HG03460 (cell line): Measurements from ENCODE around the gene LRFN5.

Experiments used
- ATAC-seq: cut with Tn5 transposase; IDR thresholded peaks from one replicate; pipeline ENCODE4 v1.9.1; 2021; ENCODE audit not compliant: unreplicated experiment

LRFN5 gene

DNA sequence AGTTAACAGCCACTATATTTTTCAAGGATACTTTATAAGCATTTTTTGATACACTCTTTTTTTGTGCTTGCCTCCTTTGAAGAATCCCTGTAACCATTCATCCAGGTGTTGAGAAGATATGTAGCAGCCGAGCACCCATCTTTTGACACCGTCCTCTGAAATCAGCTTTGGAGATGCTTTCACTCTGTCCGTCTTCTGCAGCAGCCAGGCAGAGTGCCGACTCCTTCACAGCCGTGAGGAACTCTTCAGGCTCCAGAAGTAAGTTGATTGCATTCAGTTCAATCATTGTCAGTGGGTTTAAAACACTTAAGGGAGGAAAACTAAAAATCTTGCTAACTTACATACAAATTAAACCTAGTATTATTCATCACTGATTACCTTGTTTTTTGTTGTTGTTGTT is 160.1 kb downstream of the LRFN5 start:
- ATAC-seq = no peak

DNA sequence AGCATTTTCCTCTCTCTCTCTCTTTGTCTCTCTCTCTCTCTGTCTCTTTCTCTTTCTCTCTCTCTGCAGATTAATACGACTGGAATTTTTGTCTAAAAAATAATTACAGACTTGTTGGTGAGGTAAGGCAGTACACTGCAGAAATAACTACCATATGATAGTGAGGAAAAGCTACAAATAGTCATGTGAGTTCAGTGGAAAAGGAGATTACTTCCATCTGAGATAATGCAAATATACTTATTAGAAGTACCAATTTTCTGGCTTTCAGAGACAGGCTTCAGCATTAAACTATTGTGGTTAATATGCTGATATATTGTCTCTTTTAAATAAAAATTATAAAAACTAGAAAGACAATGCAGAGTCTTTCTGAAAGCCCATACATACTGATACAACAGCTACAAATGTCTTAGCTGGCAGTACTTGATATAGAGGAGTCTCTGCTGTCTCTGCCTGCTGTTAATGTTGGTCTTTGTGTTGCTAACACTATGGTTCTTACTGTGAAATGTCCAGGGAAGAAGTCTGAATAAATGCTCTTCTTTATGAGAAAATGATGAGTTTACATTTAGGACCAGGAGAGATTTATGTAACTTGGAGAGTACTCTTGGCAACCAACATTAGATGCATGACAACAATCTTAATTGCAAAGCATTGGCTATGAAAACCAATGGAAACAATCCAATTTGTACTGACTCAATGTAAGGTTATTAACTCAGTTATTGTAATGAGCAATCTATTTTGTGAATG is 167.0 kb downstream of the LRFN5 start:
- ATAC-seq = no peak

DNA sequence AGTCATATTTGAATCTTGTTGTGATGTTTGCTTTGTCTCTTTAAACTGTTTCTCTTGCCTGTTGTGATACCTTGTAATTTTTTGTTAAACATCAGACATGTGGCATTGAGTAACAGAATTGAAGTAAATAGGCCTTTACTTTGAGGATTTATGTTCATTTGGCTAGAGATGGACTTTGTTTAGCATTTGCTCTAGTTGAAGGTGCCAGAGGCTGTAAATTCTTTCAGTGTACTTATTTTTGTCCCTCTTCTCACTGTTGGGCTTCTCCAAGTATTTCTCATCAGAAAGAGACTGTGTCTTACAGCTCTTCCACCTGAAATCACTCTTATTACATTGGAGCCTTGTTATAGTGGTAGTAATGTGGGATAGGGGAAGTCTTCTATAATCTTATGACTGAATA is 175.8 kb downstream of the LRFN5 start:
- no peak for ATAC-seq

DNA sequence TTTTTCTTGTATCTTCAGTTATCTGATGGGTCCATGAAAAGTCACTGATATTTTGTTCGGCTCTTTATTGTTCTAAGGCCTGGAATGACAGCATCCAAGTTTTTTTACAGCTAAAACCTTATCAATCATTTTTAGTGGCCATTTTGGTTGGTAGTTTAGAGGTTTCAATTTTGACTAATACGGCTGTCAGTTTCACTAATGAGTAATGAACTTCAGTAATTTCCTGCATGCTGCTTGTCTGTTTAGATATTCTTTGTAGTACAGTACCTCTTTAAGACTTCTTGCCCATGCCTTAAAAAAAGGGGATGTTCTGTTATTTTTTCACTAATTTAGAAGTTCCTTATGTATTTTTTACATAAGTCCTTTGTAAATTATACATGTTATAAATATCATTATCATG is 176.7 kb downstream of the LRFN5 start:
- ATAC-seq = no peak

DNA sequence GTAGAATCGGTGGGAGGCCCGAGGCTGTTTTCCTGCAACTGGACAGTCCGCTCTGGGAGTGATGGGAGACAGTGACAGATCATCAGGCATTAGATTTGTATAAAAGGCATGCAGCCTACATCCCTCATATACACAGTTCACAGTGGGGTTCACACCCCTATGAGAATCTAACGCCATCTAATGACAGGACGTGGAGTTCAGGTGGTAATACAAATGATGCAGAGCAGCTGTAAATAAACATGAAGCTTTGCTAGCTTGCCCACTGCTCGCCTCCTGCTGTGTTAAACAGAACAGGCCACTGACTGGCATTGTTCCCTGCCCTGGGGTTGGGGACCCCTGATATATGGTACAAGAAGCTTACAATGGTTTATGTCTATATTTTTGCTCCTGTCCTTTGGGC is 179.0 kb downstream of the LRFN5 start:
- ATAC-seq = no peak

DNA sequence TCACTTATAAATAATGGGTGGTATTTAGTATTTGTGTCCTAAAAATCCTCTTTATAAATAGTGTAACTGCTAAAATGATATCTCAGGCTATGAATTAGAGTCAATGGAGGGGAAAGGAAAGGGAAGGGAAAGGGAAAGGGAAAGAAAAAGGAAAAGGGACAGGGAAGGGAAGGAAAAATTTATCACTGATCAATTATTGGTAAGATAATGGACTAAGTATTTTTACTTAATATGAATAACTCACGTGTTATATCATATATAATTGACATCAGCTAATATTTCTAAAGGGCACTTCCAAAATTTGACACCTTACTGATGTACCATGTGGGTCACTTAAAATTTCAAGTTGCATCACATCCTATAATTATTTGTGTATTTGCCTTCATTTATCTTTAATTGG is 193.1 kb downstream of the LRFN5 start:
- ATAC-seq = no peak

DNA sequence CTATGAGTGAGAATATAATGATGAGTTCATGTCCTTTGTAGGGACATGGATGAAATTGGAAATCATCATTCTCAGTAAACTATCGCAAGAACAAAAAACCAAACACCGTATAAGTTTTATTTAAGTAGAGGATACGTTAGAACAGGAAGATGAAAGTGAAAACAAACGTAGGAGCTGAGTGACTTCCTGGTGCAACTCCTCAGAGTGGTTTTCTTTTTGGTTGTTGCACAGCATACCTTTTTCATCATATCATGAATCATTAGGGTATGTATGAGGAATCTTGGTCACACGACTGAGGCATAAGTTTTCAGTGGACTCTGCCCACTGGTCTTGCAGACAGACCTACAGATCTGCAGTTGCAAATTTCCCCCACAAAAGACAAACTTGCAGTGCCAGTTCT is 199.0 kb downstream of the LRFN5 start:
- no peak for ATAC-seq

DNA sequence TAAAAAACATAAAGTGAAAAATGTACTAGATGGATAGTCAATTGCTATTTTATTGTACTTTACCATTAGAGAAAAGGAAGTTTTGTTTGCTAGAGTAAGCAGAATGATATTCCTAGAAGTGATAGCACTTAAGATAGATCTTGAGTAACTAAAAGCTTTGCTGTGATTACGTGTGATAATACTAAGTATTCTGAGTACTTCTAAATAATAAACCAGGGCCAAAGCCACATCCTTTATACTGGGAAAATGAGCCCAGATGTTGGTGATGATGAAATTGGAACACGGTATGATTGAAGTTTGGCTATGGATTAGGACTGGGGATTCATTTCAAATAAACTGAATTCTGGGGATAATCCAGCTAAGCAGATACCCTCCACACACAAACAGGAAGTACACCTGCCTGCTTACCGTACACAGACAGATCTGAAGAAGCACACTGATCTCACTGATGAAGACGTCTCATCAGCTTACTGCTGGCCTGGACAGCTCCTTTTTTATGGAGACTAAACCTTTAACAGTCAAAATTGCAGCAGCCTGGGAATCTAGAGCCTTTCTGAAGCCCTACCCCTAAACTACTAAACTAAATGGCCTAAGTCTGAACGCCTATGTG is 199.8 kb downstream of the LRFN5 start:
- no peak for ATAC-seq

DNA sequence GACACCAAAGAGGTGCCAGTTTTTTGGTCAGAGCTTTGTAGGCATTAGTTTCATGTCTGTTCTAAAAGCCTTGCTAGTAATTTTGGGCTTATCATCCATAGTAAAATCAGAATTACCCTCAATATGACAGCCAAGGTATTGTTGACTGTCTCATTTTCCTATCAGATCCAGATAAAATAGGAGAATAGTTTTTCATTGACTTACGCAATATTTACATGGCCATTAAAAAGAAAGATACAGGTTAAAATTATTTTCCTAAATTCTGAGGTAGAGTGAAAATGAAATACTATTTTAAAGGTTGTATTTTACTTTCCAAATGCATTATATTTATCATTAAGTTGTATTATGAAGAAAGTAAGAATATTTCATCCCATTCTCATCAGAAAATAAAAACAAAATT is 203.7 kb downstream of the LRFN5 start:
- ATAC-seq = no peak

DNA sequence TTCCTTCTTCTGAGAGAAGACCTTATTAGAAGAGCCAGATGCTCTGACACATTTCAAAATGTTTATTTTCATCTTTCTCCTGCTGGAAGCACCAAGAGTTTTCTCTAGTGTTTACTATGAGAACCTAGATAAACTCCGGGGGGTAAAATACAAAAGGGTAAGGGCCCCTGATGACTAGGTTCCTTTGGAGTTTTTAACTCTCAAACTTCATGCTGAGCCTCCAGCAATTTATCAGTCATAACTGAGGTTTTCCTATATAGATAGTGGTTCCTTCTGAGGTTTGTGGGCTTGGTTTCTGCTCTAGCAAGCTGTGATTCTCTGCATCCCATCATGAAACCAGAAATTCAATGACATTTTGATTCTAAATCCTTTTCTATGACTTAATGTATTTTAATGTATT is 210.9 kb downstream of the LRFN5 start:
- ATAC-seq = no peak

DNA sequence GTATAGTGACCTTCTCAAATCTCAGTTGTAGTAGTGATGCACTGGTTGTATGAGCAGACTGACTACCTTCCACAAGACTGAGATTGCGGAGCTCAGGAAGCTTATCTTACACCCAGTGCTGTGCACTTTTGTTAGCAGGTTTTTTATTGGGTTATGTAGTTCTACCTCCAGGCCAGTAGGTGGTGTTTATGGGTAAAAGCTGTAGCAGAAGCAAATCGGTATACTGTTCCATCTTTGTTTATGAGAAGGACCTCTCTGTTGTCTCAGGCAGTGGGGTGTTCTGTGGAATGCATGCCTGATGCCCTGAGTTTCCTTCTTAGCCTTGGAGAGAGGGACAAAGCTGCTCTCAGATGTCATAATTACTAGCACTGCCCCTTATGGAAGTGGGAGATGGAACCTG is 217.8 kb downstream of the LRFN5 start:
- no peak for ATAC-seq

DNA sequence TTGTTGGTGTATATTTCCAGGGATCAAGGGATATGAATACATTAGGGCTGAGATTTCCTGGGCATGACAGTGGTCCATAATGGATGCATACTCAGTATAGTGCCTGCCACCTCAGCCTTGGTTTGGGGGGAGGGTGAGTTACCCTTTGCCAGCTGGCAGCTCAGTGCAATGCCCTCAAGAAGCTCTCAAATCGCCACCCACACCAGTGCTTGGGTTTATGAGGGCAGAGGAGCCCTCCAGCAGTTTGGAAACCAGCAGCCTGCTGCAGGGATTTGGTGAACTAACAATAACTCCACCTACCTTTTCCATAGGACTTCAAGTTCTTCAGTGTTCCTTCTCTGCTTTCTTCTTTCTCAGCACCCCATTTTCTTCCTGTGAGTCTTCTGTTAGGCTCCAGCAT is 218.9 kb downstream of the LRFN5 start:
- no peak for ATAC-seq

DNA sequence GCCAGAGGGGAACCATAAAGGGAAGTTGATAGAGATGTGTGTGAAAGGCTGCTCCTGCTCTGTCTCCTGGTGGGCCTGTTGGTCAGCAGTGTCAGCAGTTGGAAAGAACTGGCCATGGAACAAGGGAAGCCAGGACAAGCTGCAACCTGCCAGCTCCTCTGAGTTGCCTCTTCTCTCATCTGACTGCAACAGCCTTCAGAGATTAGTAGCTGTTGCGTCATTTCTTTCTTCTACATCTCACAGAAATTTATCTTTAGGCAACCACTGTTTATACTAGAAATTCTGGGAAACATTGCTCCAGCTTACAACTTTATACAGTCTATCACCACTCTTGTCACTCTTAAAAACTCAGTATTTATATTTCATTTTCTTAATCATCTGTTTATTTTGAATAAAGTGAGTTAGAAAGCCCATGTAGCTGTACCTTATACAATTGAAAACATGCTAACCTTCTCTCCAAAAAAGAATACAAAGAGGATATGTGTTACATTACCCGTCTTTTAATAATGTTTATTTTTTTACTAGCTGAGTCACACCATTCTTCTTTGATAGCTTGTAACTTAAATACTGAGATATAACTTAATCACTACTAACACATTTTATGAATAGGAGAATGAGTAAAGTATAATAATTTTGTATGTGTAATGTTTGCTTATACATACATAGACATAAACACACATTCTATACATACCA is 224.2 kb downstream of the LRFN5 start:
- no peak for ATAC-seq

DNA sequence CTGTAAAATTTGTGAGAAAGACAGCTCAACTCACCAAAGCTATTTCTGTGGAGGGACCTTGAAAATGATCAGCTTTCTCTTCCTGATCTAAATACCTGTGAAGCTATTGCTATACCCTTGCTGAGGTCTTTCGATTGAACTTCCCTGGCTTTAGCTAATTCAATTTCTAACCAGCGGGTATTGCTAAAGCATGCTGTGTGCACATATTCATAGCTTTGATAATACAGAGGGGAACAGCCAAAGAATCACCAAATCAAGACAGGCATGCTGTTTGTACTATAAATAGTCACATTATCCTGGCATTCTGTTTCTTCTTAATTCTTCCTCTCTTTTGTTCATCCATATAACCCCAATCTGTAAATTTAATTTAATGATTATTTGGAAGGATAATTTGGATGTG is 233.0 kb downstream of the LRFN5 start:
- no peak for ATAC-seq

DNA sequence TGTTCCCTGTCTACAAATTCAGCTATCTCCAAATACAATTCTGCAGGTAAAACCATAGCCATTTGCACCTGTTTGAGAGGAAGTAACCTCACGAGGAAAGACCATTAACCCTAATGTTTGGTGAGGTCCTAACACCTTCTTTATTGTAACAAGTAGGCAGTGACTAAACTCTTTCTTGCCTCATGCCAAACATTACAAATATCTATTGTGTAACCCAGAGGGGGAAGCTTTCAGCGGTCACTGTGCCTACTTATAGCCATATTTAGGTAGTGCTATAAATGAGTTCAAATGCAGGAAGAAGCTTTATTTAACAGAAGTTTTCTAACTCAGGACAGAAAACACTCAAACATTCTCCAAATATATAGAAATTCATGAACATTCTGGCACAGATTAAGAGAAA is 252.7 kb downstream of the LRFN5 start:
- ATAC-seq = no peak

DNA sequence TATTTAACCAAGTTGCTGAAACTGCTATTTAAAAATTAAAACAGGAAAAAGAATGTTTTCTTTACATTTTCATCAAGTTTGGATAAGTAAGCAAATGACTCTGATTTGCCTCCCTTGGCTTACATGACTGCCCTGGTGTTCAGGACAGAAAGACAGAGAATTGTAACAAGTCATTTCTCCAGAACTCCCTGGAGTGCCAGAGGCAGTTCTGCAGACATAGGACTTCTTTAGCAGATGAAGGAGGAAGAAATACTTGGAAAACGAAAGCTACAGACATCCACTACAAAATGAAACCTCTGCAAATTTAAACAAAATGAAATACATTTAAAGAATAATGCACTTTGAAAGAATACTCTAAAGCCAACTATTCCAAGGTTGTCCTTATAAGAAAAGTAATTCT is 253.9 kb downstream of the LRFN5 start:
- no peak for ATAC-seq

DNA sequence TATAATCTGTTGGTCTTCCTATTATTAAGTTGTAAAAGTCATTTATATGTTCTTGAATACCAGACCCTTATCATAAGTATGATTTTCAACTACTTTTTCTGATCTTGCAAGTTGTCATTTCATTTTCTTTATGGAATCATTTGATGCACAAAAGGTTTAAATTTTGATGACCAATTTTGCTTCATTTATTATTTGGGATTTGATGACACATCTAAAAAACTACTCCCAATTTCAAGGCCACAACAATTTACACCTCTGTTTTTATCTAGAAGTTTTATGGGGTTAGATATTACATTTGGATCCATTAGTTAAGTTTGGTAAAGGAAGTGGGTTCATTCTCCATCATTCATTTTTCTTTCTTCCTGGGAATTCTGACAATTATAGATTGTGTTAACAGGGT is 259.2 kb downstream of the LRFN5 start:
- ATAC-seq = no peak

DNA sequence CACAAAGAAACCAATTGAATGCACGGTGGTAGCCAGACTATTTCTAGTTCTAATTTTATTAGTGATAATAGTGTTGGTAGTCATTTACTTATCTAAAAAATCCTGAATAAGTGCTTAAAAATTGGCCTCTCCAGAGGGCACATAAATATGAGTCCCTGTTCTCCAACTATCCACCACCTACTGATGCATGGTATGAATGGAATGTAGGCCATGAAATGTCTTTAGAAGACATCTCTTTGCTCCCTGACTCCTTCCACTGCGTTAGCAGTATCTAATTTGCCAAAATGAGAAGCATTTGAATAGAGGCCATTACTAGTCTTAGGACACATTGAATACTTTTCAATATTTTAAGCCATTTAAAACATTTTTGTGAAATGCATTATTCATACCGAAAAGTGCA is 261.7 kb downstream of the LRFN5 start:
- ATAC-seq = no peak

DNA sequence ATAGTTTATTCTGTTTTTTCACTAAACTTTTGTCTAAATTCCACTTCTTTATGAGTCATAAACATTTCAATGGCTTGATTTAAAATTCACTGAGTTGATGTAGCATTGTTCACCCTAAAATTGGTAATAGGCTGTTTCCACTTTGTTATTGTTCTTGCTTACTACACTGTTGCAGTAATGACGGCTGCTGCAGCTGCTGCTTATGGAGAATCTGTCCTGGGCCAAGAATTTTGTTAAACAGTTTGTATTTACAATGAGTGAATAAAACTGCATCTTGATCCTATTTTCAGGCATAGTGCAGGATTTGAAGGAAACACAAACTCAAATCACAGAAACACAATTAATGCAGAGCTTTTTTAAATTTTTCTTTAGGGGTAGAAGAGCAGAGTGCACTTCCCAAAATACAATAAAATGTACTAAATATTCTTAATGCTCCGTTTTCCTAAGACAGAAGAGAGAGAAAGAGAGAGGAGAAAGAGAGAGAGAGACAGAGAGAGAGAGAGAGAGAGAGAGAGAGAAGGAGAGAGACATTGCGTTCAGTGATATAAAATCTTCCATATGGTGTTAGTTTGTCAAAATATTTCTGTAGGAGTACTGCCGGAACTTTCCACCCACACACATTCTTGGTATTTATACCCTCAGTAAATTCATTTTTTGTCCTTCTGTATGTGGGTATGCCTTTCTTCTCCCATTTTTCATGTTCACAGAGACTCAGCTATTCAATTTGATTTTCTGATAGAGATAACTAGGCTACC is 266.4 kb downstream of the LRFN5 start:
- no peak for ATAC-seq

DNA sequence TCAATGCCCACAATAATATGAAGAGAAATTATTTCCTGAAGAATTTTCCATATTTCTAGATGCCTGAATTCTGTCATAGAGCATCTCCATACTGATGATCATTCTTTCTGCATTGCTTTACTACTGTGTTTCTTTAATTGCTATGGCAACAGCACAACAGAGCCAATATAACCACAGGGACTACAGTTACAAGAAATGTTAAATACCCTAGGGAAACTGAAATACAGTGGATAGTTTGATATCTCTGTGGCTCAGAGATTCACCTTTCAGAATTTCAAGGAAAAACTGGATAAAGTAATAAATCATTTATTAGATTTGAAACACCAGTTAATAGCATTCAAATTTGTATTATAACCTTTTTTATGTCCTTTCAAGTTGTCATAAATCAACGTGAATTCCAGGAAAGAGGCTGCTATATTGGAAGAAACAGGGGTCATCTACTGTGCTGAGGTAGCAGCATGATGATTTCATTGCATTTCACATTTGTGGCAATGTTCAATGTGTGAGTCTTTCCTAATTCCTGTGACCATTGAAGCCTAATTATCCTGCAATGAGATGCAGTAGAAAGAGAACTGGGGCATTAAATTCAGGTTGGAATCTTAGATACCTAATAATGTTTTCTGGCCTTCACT is 267.1 kb downstream of the LRFN5 start:
- no peak for ATAC-seq

DNA sequence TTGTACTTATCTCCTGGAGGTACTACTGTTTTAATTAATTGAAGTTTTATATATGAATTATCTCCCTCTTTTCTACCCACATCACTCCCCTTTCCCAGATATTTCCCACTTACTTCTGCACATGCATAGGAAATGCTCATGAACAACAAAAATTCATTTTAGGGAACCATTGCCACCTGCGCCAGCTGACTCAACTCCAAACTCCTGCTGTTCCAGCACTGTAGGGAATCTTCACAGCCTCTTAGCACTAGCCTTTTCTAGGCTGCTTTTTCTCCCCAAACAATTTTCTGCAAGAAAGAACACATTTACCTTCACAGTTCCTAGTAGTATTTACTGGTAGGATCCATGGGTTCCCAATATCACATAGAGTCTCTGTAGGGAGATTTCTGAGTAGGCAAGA is 268.4 kb downstream of the LRFN5 start:
- ATAC-seq = no peak
